ENCODE data around the gene NOTCH4. TPM values are rescaled to one million over a fixed set of nuclear protein-coding genes. Genes with fewer than 3 reads are reported as not detected.

NOTCH4 gene
- total RNA-seq, 2 experiments from 2014 or later = 0.15 to 0.60 TPM

DNA sequence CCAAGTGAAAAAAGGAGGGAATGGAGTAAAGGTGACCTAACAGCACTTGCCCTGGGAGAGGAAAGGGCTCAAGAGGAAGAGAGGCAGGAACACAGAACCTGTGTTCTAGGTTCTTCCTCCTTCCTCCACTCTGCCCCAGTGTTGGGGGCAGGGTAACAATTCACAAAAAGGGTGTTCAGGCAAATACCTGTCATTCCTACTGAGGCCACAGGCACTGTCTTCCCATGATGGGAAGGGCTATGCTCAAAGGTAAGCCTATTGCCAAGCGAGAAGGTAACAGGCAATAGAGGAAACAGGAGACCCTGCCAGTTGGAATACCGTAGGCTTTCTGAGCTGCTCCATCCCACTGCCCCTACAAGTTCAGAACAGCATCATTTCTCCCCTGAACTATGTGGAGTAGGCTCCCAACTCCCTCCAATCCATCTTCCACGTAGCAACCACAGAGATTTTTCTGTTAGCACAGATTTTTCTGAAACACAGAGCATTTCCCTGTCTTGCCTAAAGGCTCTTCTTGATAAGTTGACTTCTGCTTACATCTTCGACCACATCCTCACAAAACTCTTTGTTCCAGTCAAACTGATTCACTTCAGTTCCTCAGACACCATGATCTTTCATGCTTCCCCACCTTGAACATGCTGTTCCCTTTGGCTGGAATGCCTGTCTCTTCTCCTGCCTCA, 50.7 kb downstream of the NOTCH4 start:
- H3K36me3 Mint-ChIP-seq (ENCODE audit: low read depth) = peaks cover 28% of the 10 kb centered on the region
- H3K4me3 Mint-ChIP-seq = no peak overlapping the region
- ChIA-PET CTCF (no interaction called here), POLR2A (no interaction called here)
- H3K4me1 Mint-ChIP-seq = peaks cover 44% of the 10 kb centered on the region
- DNase-seq = no peak
- no peak overlapping the region for H3K27ac Mint-ChIP-seq
- no peaks in the 10 kb centered on the region for H3K27me3 Mint-ChIP-seq
- no peaks in the 10 kb centered on the region for H3K9me3 Mint-ChIP-seq

DNA sequence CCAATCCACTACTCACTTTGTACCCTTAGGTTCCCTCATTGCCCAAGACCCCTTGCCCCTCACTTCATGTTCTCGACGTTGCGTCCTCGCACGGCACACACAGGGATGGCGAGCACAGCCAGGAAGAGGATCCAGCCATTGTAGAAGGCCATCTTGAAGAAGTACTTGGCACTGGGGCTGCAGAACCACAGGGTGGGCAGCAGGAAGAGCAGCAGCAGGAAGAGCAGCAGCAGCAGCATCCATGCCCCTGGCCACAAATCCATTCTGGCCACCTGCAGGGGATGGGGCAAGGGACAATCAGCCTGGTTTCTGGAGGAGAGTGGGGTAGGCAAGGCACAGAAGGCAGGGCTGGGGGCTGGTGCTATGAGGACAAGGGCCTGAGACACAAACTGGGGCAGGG, 52.6 kb downstream of the NOTCH4 start:
- DNase-seq = no peak
- POLR2A ChIA-PET = interaction anchor here (1.0 kb wide), 1 partner anchor 19 kb away, joined by 3 read pairs; the partner anchor contains the start of gene PBX2
- Mint-ChIP-seq H3K9me3 (no peaks in the 10 kb centered on the region), H3K36me3 (ENCODE audit: low read depth) (peaks cover 35% of the 10 kb centered on the region), H3K4me1 (peaks cover 29% of the 10 kb centered on the region), H3K27me3 (no peaks in the 10 kb centered on the region), H3K27ac (no peak overlapping the region), H3K4me3 (no peak overlapping the region)
- CTCF ChIA-PET = no interaction called here

DNA sequence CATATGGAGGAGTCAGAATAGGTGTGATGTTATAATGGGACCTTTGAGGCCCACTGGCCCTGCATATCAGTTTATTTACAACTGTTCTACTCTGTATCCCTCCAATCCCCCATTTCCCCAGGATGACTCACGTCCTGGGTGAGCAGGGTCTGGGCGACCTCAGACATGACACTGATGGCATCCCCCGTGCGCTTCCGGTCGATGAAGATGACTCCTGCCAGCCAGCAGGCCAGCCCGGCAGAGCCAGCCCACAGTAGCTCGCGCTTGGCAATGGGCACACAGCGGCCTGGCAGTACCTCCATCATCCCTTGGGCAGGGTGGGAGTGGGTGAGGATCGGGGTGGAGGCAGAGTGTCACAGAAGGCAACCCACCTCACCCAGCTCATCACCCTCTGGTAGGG, 53.6 kb downstream of the NOTCH4 start:
- Mint-ChIP-seq H3K4me3 (no peak overlapping the region), H3K27ac (no peak overlapping the region), H3K27me3 (no peaks in the 10 kb centered on the region), H3K4me1 (peaks cover 26% of the 10 kb centered on the region), H3K36me3 (ENCODE audit: low read depth) (peaks cover 35% of the 10 kb centered on the region), H3K9me3 (no peaks in the 10 kb centered on the region)
- ChIA-PET POLR2A (interaction anchor here (1.0 kb wide), 1 partner anchor 20 kb away, joined by 3 read pairs; the partner anchor contains the start of gene PBX2), CTCF (no interaction called here)
- no peak for DNase-seq

DNA sequence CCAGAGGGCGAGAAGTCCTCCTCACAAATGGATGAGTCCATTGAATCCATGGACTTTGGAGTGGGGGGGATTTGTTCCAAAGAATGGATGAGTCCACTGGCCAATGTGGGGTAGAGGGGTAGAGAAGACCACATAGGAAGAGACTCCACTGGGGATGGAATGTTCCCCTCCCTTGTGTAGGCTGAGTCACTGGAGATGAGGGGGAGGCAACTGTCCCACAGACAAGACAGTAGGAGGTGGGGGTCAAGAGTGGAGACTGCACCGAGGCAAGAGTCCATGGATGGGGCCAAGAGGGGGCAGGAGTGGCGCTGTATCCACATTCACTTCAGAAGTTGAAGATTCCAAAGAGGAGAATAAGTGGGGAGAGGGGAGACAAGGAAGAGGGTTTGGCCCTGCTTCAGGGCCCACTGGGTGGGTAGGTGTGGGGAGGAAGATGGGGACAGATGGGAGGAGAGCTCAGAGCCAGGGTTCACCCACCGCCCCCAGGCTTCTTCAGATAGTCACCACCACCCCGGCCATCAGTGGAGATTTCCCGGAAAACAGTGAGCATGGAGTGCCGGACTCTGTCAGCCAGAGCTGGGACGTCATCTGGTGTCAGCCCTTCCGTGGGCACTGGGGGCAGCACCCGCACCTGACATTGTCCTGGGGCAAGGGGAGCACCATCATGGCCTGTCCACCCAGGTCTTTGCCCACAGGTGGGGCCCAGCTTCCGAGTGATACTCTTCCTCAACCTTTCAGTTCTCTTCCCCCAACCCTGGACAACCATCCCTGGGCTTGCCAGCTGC, 54.9 kb downstream of the NOTCH4 start:
- ChIA-PET POLR2A (no interaction called here), CTCF (no interaction called here)
- DNase-seq = no peak
- Mint-ChIP-seq H3K4me3 (no peak overlapping the region), H3K27ac (no peak overlapping the region), H3K27me3 (no peaks in the 10 kb centered on the region), H3K9me3 (no peaks in the 10 kb centered on the region), H3K36me3 (ENCODE audit: low read depth) (peaks cover 35% of the 10 kb centered on the region), H3K4me1 (peaks cover 16% of the 10 kb centered on the region)

DNA sequence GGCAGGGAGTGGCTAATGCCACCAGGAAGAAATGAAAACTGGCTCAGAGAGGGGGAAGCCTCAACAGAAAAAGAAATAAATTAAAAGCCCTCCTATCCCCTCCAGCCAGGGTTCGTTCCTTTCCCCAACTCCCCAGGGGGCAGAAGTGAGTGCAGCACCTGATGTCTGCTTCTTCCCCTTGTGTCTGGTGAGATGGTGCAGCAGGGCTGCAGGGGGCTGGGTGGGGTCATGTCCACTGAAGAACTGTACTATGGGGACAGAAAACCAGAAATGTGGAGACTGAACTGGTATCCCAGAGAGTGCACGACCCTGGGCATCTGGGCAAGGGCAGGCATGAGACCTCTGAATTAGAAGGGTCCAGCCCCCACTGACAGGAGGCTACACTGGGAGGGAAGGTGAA, 55.5 kb downstream of the NOTCH4 start:
- Mint-ChIP-seq H3K27me3 (no peaks in the 10 kb centered on the region), H3K4me1 (peaks cover 10% of the 10 kb centered on the region), H3K36me3 (ENCODE audit: low read depth) (peaks cover 35% of the 10 kb centered on the region), H3K4me3 (no peak overlapping the region), H3K9me3 (no peaks in the 10 kb centered on the region), H3K27ac (no peak overlapping the region)
- ChIA-PET CTCF (no interaction called here), POLR2A (no interaction called here)
- no peak for DNase-seq

DNA sequence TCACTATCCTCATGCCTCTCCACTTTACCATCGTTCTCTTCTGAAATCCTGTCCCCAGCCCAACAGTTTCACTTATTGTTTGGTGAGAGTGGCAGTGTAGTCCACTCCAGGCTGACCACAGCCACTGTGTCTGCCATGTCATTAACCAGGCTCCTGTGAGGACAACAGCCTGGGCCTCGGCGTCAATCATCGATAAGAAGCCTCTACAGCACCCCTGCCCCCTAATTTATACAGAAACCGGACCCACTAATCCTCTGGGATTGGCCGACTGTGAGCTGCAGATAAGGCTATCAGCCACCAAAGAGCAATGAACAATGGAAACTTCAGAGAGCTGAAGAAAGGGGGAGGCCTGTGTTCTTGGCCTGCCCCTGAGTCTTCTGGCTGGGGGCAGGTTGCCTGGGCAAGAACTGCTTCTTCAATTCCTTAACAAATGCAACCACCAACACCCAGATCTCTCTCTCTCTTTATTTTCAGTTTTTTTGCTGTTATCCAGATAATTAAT, 56.1 kb downstream of the NOTCH4 start:
- H3K4me1 Mint-ChIP-seq = peaks cover 5% of the 10 kb centered on the region
- POLR2A ChIA-PET = no interaction called here
- CTCF ChIA-PET = interaction anchor here (0.5 kb wide), 1 partner anchor 87 kb away, joined by 3 read pairs; no protein-coding TSS in a partner anchor

DNA sequence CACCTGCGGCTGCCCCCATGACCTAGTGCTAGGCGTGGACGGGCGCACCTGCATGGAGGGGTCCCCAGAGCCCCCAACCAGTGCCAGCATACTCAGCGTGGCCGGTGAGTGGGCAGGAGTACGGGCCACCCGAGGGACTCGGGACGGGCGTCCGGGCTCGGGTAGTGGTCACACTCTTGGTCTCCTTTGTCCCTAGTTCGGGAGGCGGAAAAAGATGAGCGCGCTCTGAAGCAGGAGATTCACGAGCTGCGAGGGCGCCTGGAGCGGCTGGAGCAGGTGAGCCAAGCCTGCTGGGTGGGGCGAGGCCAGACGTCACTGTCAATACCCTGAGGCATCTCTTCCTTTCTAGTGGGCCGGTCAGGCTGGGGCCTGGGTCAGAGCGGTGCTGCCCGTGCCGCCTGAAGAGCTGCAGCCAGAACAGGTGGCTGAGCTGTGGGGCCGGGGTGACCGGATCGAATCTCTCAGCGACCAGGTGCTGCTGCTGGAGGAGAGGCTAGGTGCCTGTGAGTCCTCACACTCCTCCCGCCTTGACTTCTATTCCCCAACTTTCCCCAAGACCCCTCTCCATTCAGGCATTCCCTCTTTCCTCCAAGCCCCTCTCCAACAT, 56.6 kb downstream of the NOTCH4 start:
- POLR2A ChIA-PET = no interaction called here
- H3K27ac Mint-ChIP-seq = no peak overlapping the region
- peaks cover 2% of the 10 kb centered on the region for H3K4me1 Mint-ChIP-seq
- no peak for DNase-seq
- H3K36me3 Mint-ChIP-seq (ENCODE audit: low read depth) = peaks cover 35% of the 10 kb centered on the region
- no peak overlapping the region for H3K4me3 Mint-ChIP-seq
- CTCF ChIA-PET = interaction anchor here (0.5 kb wide), 1 partner anchor 88 kb away, joined by 3 read pairs; no protein-coding TSS in a partner anchor
- no peaks in the 10 kb centered on the region for H3K27me3 Mint-ChIP-seq
- H3K9me3 Mint-ChIP-seq = no peaks in the 10 kb centered on the region

More for the DNA sequence above, 56.1 kb downstream of the NOTCH4 start:
- Mint-ChIP-seq H3K36me3 (ENCODE audit: low read depth) (peaks cover 35% of the 10 kb centered on the region), H3K9me3 (no peaks in the 10 kb centered on the region), H3K27ac (no peak overlapping the region), H3K4me3 (no peak overlapping the region), H3K27me3 (no peaks in the 10 kb centered on the region)
- DNase-seq = no peak

DNA sequence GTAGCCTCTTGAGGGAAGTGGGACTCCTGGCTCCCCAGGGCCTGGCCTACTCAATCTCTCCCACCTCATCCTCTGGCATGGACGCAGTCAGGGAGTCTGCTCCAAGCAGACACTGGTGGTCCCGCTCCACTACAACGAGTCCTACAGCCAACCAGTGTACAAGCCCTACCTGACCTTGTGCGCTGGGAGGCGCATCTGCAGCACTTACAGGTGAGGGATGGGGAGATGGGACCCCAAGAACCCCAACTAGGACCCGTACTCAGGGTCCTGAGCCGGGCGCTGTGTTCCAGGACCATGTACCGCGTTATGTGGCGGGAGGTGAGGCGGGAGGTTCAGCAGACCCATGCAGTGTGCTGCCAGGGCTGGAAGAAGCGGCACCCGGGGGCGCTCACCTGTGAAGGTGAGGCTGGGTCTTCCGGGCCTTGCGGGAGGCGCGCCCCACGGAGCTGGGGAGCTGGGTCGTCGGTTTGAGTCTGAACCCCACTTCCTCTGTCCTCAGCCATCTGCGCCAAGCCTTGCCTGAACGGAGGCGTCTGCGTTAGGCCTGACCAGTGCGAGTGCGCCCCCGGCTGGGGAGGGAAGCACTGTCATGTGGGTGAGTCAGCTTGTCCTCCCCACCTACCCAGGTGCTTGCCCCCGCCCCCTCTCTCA, 57.3 kb downstream of the NOTCH4 start:
- CTCF ChIA-PET = no interaction called here

DNA sequence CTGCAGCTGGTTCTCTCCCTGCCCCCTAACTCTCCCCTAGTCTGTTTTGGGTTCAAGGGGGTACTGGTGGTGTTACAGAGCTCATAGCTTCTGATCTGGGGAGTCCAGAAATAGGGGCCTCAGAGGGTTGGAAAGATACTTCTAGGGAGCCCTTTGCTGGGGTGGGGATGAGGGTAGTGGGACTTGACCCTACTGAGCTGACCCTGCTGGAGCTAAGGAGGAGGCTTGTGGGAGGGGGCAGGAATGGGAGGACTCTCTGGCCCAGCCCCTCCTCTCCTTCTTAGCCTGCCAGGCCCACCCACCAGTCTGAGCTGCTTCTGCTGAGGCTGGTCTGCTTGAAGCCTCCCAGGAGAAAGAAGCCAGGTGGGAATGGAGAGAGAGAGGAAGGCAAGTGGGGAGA, 59.6 kb downstream of the NOTCH4 start, which contains the start of gene EGFL8:
Gene EGFL8, plus strand, starts transcription at position 301 of the 400 bp plus-strand sequence. CDS start 1,571 bp downstream, outside the sequence.
- no peak for DNase-seq
- Mint-ChIP-seq H3K27ac (no peak within 1 kb of the TSS), H3K4me3 (no peak within 1 kb of the TSS), H3K4me1 (no peaks in the 10 kb centered on the region), H3K36me3 (ENCODE audit: low read depth) (peaks cover 16% of the 10 kb centered on the region), H3K27me3 (no peaks in the 10 kb centered on the region), H3K9me3 (no peaks in the 10 kb centered on the region)
- POLR2A ChIA-PET = interaction anchor here (1.3 kb wide), 1 partner anchor 13 kb away, joined by 3 read pairs; no protein-coding TSS in a partner anchor
- CTCF ChIA-PET = no interaction called here

More for the DNA sequence above, 57.3 kb downstream of the NOTCH4 start:
- Mint-ChIP-seq H3K27me3 (no peaks in the 10 kb centered on the region), H3K9me3 (no peaks in the 10 kb centered on the region), H3K4me3 (no peak overlapping the region), H3K36me3 (ENCODE audit: low read depth) (peaks cover 35% of the 10 kb centered on the region), H3K4me1 (peaks cover 2% of the 10 kb centered on the region), H3K27ac (no peak overlapping the region)
- POLR2A ChIA-PET = no interaction called here
- no peak for DNase-seq

DNA sequence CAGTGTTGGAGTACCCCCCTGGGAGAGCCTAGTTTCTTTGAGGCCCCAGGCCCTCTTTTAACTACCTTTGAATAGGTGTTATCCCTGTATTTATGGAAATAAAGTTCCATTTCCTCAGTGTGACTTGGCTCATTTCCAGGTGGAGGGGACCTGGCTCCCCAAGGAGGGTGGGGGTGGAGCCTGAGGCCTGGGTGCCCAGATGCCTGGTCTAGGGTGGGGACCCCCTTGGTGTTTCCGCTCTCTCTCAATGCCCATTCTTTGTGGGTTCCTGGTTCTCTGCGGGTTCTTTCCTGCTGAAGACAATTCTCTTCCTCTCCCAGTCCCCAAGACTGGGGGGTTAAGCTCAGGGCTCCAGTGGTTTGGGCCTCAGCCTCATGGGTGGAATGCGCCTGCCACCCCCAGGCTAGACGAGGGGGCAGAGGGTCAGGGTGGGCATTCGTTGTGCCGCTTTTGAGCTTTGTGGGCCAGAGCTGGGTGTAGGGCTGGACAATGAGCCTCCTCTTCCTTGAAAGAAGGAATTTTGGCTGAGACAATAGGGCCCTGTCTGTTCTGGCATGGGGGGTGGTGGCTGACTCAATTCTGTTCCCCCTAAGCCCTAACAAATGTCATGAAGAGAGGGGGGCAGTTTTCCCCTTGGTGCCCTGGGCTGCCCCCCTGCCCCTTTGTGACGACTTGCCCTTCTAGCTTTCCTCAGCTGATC, 60.2 kb downstream of the NOTCH4 start:
- Mint-ChIP-seq H3K27me3 (no peaks in the 10 kb centered on the region), H3K4me1 (no peaks in the 10 kb centered on the region), H3K36me3 (ENCODE audit: low read depth) (peaks cover 13% of the 10 kb centered on the region), H3K4me3 (no peak overlapping the region), H3K9me3 (no peaks in the 10 kb centered on the region), H3K27ac (no peak overlapping the region)
- ChIA-PET CTCF (no interaction called here), POLR2A (no interaction called here)
- DNase-seq = no peak

DNA sequence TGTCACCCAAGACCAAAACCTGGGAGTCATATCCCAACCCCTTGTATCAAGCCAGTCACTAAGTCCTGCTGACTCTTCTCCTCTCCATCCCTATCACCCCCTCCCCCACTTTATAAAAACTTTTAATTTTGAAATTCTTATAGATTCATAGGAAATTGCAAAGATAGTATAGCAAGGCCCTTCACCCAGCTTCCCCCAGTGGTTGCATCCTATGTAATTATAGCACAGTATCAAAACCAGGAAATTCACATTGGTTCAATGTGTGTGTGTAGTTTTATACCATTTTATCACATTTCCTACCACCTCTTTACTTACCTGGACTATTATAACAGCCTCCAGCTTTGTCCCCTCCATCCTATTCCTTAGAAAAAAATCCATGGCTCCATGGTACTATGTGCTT, 65.8 kb downstream of the NOTCH4 start:
- Mint-ChIP-seq H3K27ac (no peak overlapping the region), H3K4me1 (peaks cover 24% of the 10 kb centered on the region), H3K27me3 (peaks cover 7% of the 10 kb centered on the region), H3K36me3 (ENCODE audit: low read depth) (peaks cover 6% of the 10 kb centered on the region), H3K9me3 (no peaks in the 10 kb centered on the region), H3K4me3 (no peak overlapping the region)
- CTCF ChIA-PET = interaction anchor here (1.0 to 1.6 kb wide), 2 partner anchors 39 to 70 kb away, joined by 3 read pairs; no protein-coding TSS in a partner anchor
- no peak for DNase-seq
- POLR2A ChIA-PET = no interaction called here

DNA sequence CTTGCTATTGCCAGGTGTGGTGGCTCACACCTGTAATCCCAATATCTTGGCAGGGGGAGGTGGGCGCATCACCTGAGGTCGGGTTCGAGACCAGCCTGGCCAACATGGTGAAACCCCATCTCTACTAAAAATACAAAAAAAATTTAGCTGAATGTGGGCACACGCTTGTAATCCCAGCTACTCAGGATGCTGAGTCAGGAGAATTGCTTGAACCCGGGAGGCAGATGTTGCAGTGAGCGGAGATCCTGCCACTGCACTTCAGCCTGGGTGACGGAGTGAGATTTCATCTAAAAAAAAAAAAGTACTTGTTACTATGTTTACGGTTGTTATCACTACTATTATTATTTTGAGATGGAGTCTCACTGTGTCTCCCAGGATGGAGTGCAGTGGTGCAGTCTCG, 67.0 kb downstream of the NOTCH4 start:
- DNase-seq = no peak
- H3K4me3 Mint-ChIP-seq = no peak overlapping the region
- no peaks in the 10 kb centered on the region for H3K9me3 Mint-ChIP-seq
- H3K27ac Mint-ChIP-seq = no peak overlapping the region
- POLR2A ChIA-PET = interaction anchor here (0.6 kb wide), 1 partner anchor 40 kb away, joined by 3 read pairs; no protein-coding TSS in a partner anchor
- CTCF ChIA-PET = interaction anchor here (1.6 kb wide), 1 partner anchor 38 kb away, joined by 3 read pairs; no protein-coding TSS in a partner anchor
- H3K4me1 Mint-ChIP-seq = peaks cover 24% of the 10 kb centered on the region
- H3K36me3 Mint-ChIP-seq (ENCODE audit: low read depth) = peaks cover 6% of the 10 kb centered on the region
- H3K27me3 Mint-ChIP-seq = peaks cover 18% of the 10 kb centered on the region
